ENCODE measurements around the gene MEGF11.

- TF ChIP-seq ZNF70 (CRISPR knock-in tag; IDR thresholded peaks at IDR 0.05) (no peak), TSHZ2 (CRISPR knock-in tag; IDR thresholded peaks at IDR 0.05) (no peak), ISL1 (CRISPR knock-in tag; IDR thresholded peaks at IDR 0.05) (no peak)
Measured at GRCh38 chr15:65873256-65873655, 380.3 kb downstream of the MEGF11 start.
